Subcutaneous adipose tissue (tissue), 4 donors: ENCODE measurements around the gene SLC45A2. TPM values are rescaled to one million over a fixed set of nuclear protein-coding genes. Genes with fewer than 3 reads are reported as not detected.

Experiments used
- total RNA-seq, 4 donors: library from RNA; depleted of rRNA; stranded (reverse); fragments of >200 nt; gene quantifications; one replicate each; pipeline ENCODE4 v1.1.0, GENCODE V29; 2016
- TF ChIP-seq, protein P1 (sequence below): fragments of 450-650 bp; IDR thresholded peaks from one replicate; pipeline ENCODE4 v1.5.1; 2016; ENCODE audit warnings: low read depth, mild to moderate bottlenecking, control low read depth, antibody characterized with exemption, moderate library complexity

Gene SLC45A2
- total RNA-seq: not detected

DNA sequence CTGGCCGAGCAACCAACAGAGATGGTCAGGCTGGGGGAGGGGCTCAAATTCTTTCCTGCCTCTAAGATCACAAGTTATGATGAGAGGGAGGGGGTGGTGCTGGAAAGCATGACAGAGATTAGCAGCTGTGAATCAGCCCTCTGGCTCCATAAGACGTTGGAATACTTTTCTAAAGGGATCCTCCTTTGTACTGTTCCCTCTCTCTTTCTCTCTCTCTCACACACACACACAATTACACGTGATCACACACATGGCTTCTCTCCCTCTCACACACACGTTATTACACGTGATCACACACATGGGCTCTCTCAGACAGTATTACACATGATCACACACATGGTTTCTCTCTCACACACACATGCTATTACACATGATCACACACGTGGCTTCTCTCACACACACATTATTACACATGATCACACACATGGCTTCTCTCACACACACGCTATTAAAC, at the start of gene SLC45A2:
TSS of gene SLC45A2 (minus strand) at position 23 of the 454 bp plus-strand sequence. CDS start 110 bp downstream, outside the sequence.
- TF ChIP-seq, protein P1, sequence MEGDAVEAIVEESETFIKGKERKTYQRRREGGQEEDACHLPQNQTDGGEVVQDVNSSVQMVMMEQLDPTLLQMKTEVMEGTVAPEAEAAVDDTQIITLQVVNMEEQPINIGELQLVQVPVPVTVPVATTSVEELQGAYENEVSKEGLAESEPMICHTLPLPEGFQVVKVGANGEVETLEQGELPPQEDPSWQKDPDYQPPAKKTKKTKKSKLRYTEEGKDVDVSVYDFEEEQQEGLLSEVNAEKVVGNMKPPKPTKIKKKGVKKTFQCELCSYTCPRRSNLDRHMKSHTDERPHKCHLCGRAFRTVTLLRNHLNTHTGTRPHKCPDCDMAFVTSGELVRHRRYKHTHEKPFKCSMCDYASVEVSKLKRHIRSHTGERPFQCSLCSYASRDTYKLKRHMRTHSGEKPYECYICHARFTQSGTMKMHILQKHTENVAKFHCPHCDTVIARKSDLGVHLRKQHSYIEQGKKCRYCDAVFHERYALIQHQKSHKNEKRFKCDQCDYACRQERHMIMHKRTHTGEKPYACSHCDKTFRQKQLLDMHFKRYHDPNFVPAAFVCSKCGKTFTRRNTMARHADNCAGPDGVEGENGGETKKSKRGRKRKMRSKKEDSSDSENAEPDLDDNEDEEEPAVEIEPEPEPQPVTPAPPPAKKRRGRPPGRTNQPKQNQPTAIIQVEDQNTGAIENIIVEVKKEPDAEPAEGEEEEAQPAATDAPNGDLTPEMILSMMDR: no peak

DNA sequence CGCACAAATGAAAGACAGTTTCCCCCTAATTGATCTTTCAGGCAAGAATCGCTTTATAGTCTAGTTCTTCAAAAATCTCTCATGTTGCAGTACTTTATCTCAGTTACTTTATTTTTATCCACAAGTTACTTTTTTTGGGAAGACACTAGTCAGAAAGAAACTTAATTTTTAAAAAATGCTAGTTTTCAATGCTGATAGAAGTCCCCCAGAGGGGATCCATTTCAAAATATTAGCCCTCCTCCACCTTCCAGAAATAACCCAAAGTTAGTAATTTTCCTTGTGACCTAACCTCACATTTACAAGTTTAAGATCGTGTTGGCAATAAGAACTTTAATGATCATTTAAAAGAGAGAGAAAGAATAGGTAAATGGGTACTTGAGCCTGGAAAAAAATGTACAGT, 47.5 kb upstream of the SLC45A2 start:
- TF ChIP-seq, protein P1: no peak

GRCh38 chr5:34031117-34031516, 46.6 kb upstream of the SLC45A2 start:
- TF ChIP-seq, protein P1: no peak

GRCh38 chr5:34030048-34030447, 45.6 kb upstream of the SLC45A2 start:
- TF ChIP-seq, protein P1: no peak

GRCh38 chr5:34028349-34028748, 43.9 kb upstream of the SLC45A2 start:
- TF ChIP-seq, protein P1: no peak

- TF ChIP-seq, protein P1: no peak
These were observed 41.7 kb upstream of the SLC45A2 start for GRCh38 chr5:34026089-34026761.

- TF ChIP-seq, protein P1: no peak
These were observed 37.7 kb upstream of the SLC45A2 start for GRCh38 chr5:34022121-34022705.
